GM12878 (cell line): ENCODE measurements around the gene ANKRD55. TPM values are rescaled to one million over a fixed set of nuclear protein-coding genes. Genes with fewer than 3 reads are reported as not detected.

Experiments used
- ATAC-seq: fragments of 200-7000 bp; cut with Tn5 transposase; 3 replicates; pipeline ENCODE4 v1.9.1; 2020; ENCODE audit warnings: mild to moderate bottlenecking, moderate library complexity
- BruUV-seq: library from RNA; stranded (reverse); fragments of 400-500 nt; replicated peaks from 2 replicates; lab custom pipeline; 2021; lab: Mats Ljungman, UMichigan
- CTCF ChIA-PET: fragments of 300-600 bp; sonication (Branson Sonifier 250); formaldehyde crosslinking; extraction: SDS; loops from one replicate; lab custom pipeline; 2021; ENCODE audit warnings: inconsistent platforms; lab: Yijun Ruan, JAX
- POLR2A ChIA-PET: fragments of 350-600 bp; formaldehyde crosslinking; extraction: SDS; loops from one replicate; lab custom pipeline; 2021; ENCODE audit warnings: inconsistent platforms; lab: Charles Lee
- RAD21 ChIA-PET: fragments of 300-600 bp; sonication (Branson Sonifier 250); formaldehyde crosslinking; loops from one replicate; lab custom pipeline; 2023; ENCODE audit warnings: antibody characterized with exemption; ENCODE audit not compliant: unreplicated experiment; lab: Charles Lee
- SMC1A ChIA-PET: fragments of 300-600 bp; sonication (Branson Sonifier 250); formaldehyde crosslinking; loops from one replicate; lab custom pipeline; 2023; ENCODE audit not compliant: unreplicated experiment, uncharacterized antibody; lab: Charles Lee
- DNase-seq: peaks from one replicate; pipeline ENCODE4 v3.0.0-alpha.2; 2011; ENCODE audit warnings: low read depth, low spot score
- FAIRE-seq: peaks from 3 replicates; lab custom pipeline; 2011; peaks lifted over from hg19 to GRCh38; lab: Jason Lieb, UNC
- H2AFZ ChIP-seq: 2 replicates; pipeline ENCODE4 v1.6.0; 2011; ENCODE audit warnings: low read depth, low read length, control low read depth; ENCODE audit not compliant: control insufficient read depth
- H3K27ac ChIP-seq: 2 replicates; pipeline ENCODE4 v1.5.1; 2011; ENCODE audit warnings: control low read depth; ENCODE audit not compliant: control insufficient read depth, insufficient read depth
- H3K27me3 ChIP-seq, 2 experiments: replicated peaks in 1 of 2; 2 replicates each; pipeline versions ENCODE4 v1.6.0 to v1.6.1; 2011; ENCODE audit warnings: low read length in 1 of 2; ENCODE audit not compliant: control insufficient read depth in 2 of 2, insufficient read depth in 2 of 2
- H3K36me3 ChIP-seq, 2 experiments: 2 replicates each; pipeline ENCODE4 v1.5.1; 2011; ENCODE audit warnings: low read length in 1 of 2; ENCODE audit not compliant: control insufficient read depth in 2 of 2, insufficient read depth in 2 of 2
- H3K4me1 ChIP-seq: 2 replicates; pipeline ENCODE4 v1.6.1; 2011; ENCODE audit warnings: mild to moderate bottlenecking, low read length, moderate library complexity, mixed read lengths; ENCODE audit not compliant: control insufficient read depth, insufficient read depth
- H3K4me2 ChIP-seq: 2 replicates; pipeline ENCODE4 v1.6.0; 2011; ENCODE audit warnings: control low read depth; ENCODE audit not compliant: control insufficient read depth, insufficient read depth
- H3K4me3 ChIP-seq: fragments of 200-600 bp; sonication (generic); 2 replicates; pipeline ENCODE4 v1.5.1; 2016
- H3K79me2 ChIP-seq: 2 replicates; pipeline ENCODE4 v1.6.0; 2011; ENCODE audit warnings: low read length; ENCODE audit not compliant: control insufficient read depth, insufficient read depth
- H3K9ac ChIP-seq: 2 replicates; pipeline ENCODE4 v1.8.0; 2011; ENCODE audit warnings: low read length, control low read depth, mixed read lengths; ENCODE audit not compliant: control insufficient read depth, insufficient read depth
- H3K9me3 ChIP-seq: replicated peaks from 3 replicates; pipeline ENCODE4 v1.5.1; 2011; ENCODE audit warnings: mild to moderate bottlenecking, low read length; ENCODE audit not compliant: control insufficient read depth, insufficient read depth
- H4K20me1 ChIP-seq: 2 replicates; pipeline ENCODE4 v1.6.0; 2011; ENCODE audit not compliant: control insufficient read depth, insufficient read depth
- MTA2 ChIP-seq: fragments of 450-650 bp; IDR thresholded peaks from 2 replicates; pipeline ENCODE4 v1.6.1; 2016; ENCODE audit warnings: low read depth, mild to moderate bottlenecking, moderate library complexity
- REST ChIP-seq: IDR thresholded peaks from 2 replicates; pipeline ENCODE4 v1.6.1; 2012; ENCODE audit warnings: mild to moderate bottlenecking, low read depth, low read length
- SPI1 ChIP-seq: IDR thresholded peaks from 2 replicates; pipeline ENCODE4 v1.6.1; 2011; ENCODE audit warnings: low read depth, mild to moderate bottlenecking, low read length, moderate library complexity, borderline replicate concordance; ENCODE audit not compliant: insufficient read depth
- STAT1 ChIP-seq: fragments of 450-650 bp; conservative IDR thresholded peaks from 2 replicates; pipeline ENCODE4 v1.6.1; 2014; ENCODE audit warnings: antibody characterized with exemption, mild to moderate bottlenecking
- ZNF207 ChIP-seq: fragments of 450-650 bp; IDR thresholded peaks from 2 replicates; pipeline ENCODE4 v1.6.1; 2014; ENCODE audit warnings: antibody characterized with exemption, mild to moderate bottlenecking, borderline replicate concordance
- ZNF622 ChIP-seq: fragments of 450-650 bp; IDR thresholded peaks from 2 replicates; pipeline ENCODE4 v1.6.1; 2017; ENCODE audit warnings: mild to moderate bottlenecking, inconsistent platforms
- WGBS: methylation state at CpG from one replicate; pipeline ENCODE4 v1.1.6; 2016; ENCODE audit warnings: low lambda C conversion rate; ENCODE audit not compliant: insufficient replicate concordance, insufficient coverage; ENCODE audit errors: missing lambda C conversion rate; 5-methylcytosine and 5-hydroxymethylcytosine counted together
- in situ Hi-C: fragments of 300-500 bp; cut with MboI; formaldehyde crosslinking; loops from 9 replicates; pipeline ENCODE4 v1.14.3; 2018; ENCODE audit warnings: mixed read lengths
- intact Hi-C: fragments of 100-400 bp; cut with micrococcal nuclease; formaldehyde crosslinking; loops from one replicate; pipeline ENCODE4 v1.14.2; 2022; ENCODE audit not compliant: unreplicated experiment
- polyA plus RNA-seq, 11 experiments: library from polyadenylated mRNA; depleted of rRNA in 4 of 11; unstranded in 6 of 11; stranded (reverse) in 5 of 11; fragments of >200 nt; fragmentation: Nextera tagmentation in 4 of 11; fragmentation: Illumina TruSeq in 1 of 11; extraction: Ambion mirVana in 4 of 11; extraction: Trizol in 1 of 11; gene quantifications; 1 replicate in 1 of 11; 2 replicates in 10 of 11; pipeline versions ENCODE4 v1.2.1 to v1.2.3, GENCODE V29; 2011 to 2016; ENCODE audit warnings: inconsistent platforms in 2 of 11, missing spikeins in 2 of 11, low read depth in 1 of 11
- total RNA-seq, 4 experiments: library from RNA; depleted of rRNA in 3 of 4; stranded (reverse); fragments of >200 nt in 3 of 4; fragmentation: Illumina TruSeq in 1 of 4; extraction: Trizol in 1 of 4; gene quantifications; 2 replicates each; pipeline versions ENCODE4 v1.2.1 to v1.2.3, GENCODE V29; 2013 to 2021
- TF ChIP-seq, protein P1 (sequence below): IDR thresholded peaks from 2 replicates; pipeline ENCODE4 v1.6.1; 2012; ENCODE audit warnings: low read depth, low read length, improper control_type of control experiment
- TF ChIP-seq, protein P2 (sequence below): fragments of 450-650 bp; IDR thresholded peaks from 2 replicates; pipeline ENCODE4 v1.6.1; 2017; ENCODE audit warnings: antibody characterized with exemption, mild to moderate bottlenecking, moderate library complexity

Gene ANKRD55
- total and polyA plus RNA-seq, 10 of the 15 experiments (the other 5 are each of a cell fraction or from before 2014, with no cell fraction given) = 0.04 TPM; not detected in 9

DNA sequence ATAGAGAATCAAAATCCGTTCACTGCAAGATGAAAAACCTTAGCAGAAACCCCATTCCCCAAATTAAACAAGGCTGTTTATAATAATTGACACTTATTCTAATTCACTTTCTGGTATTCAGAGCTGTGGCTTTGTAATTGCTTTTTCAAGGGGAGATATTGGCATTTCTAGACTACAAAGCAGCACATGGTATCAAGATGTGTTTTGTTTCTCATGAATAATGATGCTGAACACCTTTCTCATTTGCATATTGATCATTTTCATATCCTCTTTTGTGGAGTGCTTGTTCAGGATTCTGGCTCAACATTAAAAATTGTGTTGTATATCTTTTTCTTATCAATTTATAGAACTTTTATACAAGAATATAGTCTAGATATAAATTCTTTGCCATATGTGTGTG, 22.4 kb upstream of the ANKRD55 start:
- Histone ChIP-seq H3K4me2 (no peak overlapping the region), H3K4me1 (no peaks in the 10 kb centered on the region; the same call in 1 of the 2 replicates), H3K9me3 (no peaks in the 10 kb centered on the region), H3K36me3 (no peaks in the 10 kb centered on the region), H3K79me2 (no peaks in the 10 kb centered on the region), H3K4me3 (no peak overlapping the region), H3K27me3 (no peaks in the 10 kb centered on the region; a peak in 1 of 4 replicates), H3K27ac (no peak overlapping the region), H4K20me1 (no peaks in the 10 kb centered on the region), H3K9ac (no peak overlapping the region), H2AFZ (no peak overlapping the region)
- ChIA-PET CTCF (no interaction called here), RAD21 (no interaction called here)
- 4% methylated on average over 1 of the region's 1 CpG for WGBS
- no TSS peak for BruUV-seq
- DNase-seq (no peak), FAIRE-seq (no peak)
- intact Hi-C loops = no loop called here
- in situ Hi-C loops = no loop called here
- TF ChIP-seq SPI1 = peak; percentile 35; the same call in 1 of the 2 replicates
- TF ChIP-seq MTA2 = no peak
- TF ChIP-seq, all 136 proteins: peak for 1
- no peak for ATAC-seq
- ChIA-PET POLR2A (no interaction called here), SMC1A (no interaction called here)

- ChIA-PET SMC1A (interaction anchor here (1.8 kb wide), 1 partner anchor 11 kb away, joined by 4 read pairs; no protein-coding TSS in a partner anchor), RAD21 (no interaction called here), POLR2A (no interaction called here), CTCF (no interaction called here)
- Histone ChIP-seq H3K4me2 (no peak overlapping the region), H3K4me1 (no peaks in the 10 kb centered on the region), H3K27me3 (no peaks in the 10 kb centered on the region), H2AFZ (no peak overlapping the region), H4K20me1 (no peaks in the 10 kb centered on the region), H3K79me2 (no peaks in the 10 kb centered on the region), H3K36me3 (no peaks in the 10 kb centered on the region), H3K4me3 (no peak overlapping the region), H3K9me3 (no peaks in the 10 kb centered on the region; the same call in 2 of the 3 replicates), H3K27ac (no peak overlapping the region), H3K9ac (no peak overlapping the region)
- BruUV-seq = no TSS peak
- FAIRE-seq = no peak
- intact Hi-C loops = no loop called here
- in situ Hi-C loops = no loop called here
- ATAC-seq = no peak
- DNase-seq = no peak
- WGBS = 29% methylated on average over 6 of the region's 6 CpGs
- TF ChIP-seq, protein P1, sequence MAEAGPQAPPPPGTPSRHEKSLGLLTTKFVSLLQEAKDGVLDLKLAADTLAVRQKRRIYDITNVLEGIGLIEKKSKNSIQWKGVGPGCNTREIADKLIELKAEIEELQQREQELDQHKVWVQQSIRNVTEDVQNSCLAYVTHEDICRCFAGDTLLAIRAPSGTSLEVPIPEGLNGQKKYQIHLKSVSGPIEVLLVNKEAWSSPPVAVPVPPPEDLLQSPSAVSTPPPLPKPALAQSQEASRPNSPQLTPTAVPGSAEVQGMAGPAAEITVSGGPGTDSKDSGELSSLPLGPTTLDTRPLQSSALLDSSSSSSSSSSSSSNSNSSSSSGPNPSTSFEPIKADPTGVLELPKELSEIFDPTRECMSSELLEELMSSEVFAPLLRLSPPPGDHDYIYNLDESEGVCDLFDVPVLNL = no peak
- TF ChIP-seq SPI1 = no peak
- TF ChIP-seq ZNF207 = no peak
- TF ChIP-seq ZNF622 = no peak
- TF ChIP-seq, protein P2, sequence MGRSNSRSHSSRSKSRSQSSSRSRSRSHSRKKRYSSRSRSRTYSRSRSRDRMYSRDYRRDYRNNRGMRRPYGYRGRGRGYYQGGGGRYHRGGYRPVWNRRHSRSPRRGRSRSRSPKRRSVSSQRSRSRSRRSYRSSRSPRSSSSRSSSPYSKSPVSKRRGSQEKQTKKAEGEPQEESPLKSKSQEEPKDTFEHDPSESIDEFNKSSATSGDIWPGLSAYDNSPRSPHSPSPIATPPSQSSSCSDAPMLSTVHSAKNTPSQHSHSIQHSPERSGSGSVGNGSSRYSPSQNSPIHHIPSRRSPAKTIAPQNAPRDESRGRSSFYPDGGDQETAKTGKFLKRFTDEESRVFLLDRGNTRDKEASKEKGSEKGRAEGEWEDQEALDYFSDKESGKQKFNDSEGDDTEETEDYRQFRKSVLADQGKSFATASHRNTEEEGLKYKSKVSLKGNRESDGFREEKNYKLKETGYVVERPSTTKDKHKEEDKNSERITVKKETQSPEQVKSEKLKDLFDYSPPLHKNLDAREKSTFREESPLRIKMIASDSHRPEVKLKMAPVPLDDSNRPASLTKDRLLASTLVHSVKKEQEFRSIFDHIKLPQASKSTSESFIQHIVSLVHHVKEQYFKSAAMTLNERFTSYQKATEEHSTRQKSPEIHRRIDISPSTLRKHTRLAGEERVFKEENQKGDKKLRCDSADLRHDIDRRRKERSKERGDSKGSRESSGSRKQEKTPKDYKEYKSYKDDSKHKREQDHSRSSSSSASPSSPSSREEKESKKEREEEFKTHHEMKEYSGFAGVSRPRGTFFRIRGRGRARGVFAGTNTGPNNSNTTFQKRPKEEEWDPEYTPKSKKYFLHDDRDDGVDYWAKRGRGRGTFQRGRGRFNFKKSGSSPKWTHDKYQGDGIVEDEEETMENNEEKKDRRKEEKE = no peak
- TF ChIP-seq STAT1 = no peak
- no peak for TF ChIP-seq REST
These were observed 20.8 kb upstream of the ANKRD55 start for GRCh38 chr5:56253924-56254323.
